Sigmoid colon (tissue), 7 donors: ENCODE results near the gene SIAE. TPM values are rescaled to one million over a fixed set of nuclear protein-coding genes. Genes with fewer than 3 reads are reported as not detected.

ENCODE experiments used
- DNase-seq: peaks from one replicate; pipeline ENCODE4 v3.0.0-alpha.2; 2019
- H3K27ac ChIP-seq, 4 donors: fragments of 200-600 bp; sonication (generic); one replicate each; pipeline ENCODE4 v1.5.1; 2016 to 2019; ENCODE audit warnings: mild to moderate bottlenecking in 1 of 4
- H3K27me3 ChIP-seq, 3 donors: fragments of 200-600 bp; sonication (generic); one replicate each; pipeline ENCODE4 v1.5.1; 2019; ENCODE audit warnings: mild to moderate bottlenecking in 1 of 3
- H3K36me3 ChIP-seq, 4 donors: fragments of 200-600 bp; sonication (generic); one replicate each; pipeline ENCODE4 v1.5.1; 2016 to 2019
- H3K4me1 ChIP-seq, 4 donors: fragments of 200-600 bp; sonication (generic); one replicate each; pipeline ENCODE4 v1.5.1; 2017 to 2019
- H3K4me3 ChIP-seq, 4 donors: fragments of 200-600 bp; sonication (generic); one replicate each; pipeline ENCODE4 v1.5.1; 2017 to 2019; ENCODE audit warnings: mild to moderate bottlenecking in 2 of 4, moderate library complexity in 1 of 4
- H3K9me3 ChIP-seq, 4 donors: fragments of 200-600 bp in 3 of 4; sonication (generic) in 3 of 4; one replicate each; pipeline versions ENCODE4 v1.5.1 to v1.6.1; 2013 to 2019
- CTCF ChIP-seq, 4 experiments: fragments of 450-650 bp in 3 of 4; fragments of 200-600 bp in 1 of 4; IDR thresholded peaks; one replicate each; pipeline ENCODE4 v1.5.1; 2016 to 2019; ENCODE audit warnings: antibody characterized with exemption in 4 of 4, mild to moderate bottlenecking in 3 of 4, moderate library complexity in 2 of 4
- EP300 ChIP-seq, 4 donors: sonication (generic); formaldehyde crosslinking; IDR thresholded peaks; one replicate each; pipeline ENCODE4 v1.6.1; 2017; ENCODE audit warnings: antibody characterized with exemption in 4 of 4
- POLR2A ChIP-seq, 2 donors: fragments of 450-650 bp; IDR thresholded peaks; one replicate each; pipeline ENCODE4 v1.6.1; 2016; ENCODE audit warnings: antibody characterized with exemption in 2 of 2, mild to moderate bottlenecking in 2 of 2, moderate library complexity in 2 of 2
- POLR2AphosphoS5 ChIP-seq, 4 donors: sonication (generic); formaldehyde crosslinking; IDR thresholded peaks; one replicate each; pipeline ENCODE4 v1.6.1; 2017; ENCODE audit warnings: antibody characterized with exemption in 4 of 4
- WGBS, 2 donors: extraction: QIAGEN DNeasy Blood & Tissue Kit; methylation state at CpG; one replicate each; pipeline ENCODE4 v1.1.7; 2013; 5-methylcytosine and 5-hydroxymethylcytosine counted together
- intact Hi-C: fragments of 100-400 bp; cut with DNase I; formaldehyde crosslinking; loops from one replicate; pipeline ENCODE4 v1.15.1; 2023
- polyA plus RNA-seq, 3 donors: library from polyadenylated mRNA; stranded (reverse); fragments of 200-250 nt; gene quantifications; one replicate each; pipeline ENCODE4 v1.2.3, GENCODE V29; 2013
- total RNA-seq, 4 donors: library from RNA; depleted of rRNA; stranded (reverse); fragments of >200 nt; gene quantifications; one replicate each; pipeline ENCODE4 v1.1.0, GENCODE V29; 2016
- donor health status: healthy with polysubstance abuse.
- donor health status: Bipolar disorder and iron deficiency.
- donor health status: healthy.

The SIAE gene
- total and polyA plus RNA-seq, 7 donors = 2.5 to 62.2 (median 7.2) TPM

GRCh38 chr11:124629961-124630360, 43.6 kb downstream of the SIAE start:
- Histone ChIP-seq H3K36me3 (peaks cover 19 to 93% (median 49%) of the 10 kb centered on the region in 4 donors), H3K9me3 (no peaks in the 10 kb centered on the region), H3K4me1 (peaks cover 0 to 10% (median under 1%) of the 10 kb centered on the region in 4 donors), H3K27me3 (no peaks in the 10 kb centered on the region), H3K4me3 (no peak overlapping the region), H3K27ac (no peak overlapping the region)
- WGBS, 2 donors = 74 to 85% methylated on average over 4 of the region's 4 CpGs
- TF ChIP-seq POLR2AphosphoS5 (IDR thresholded peaks at IDR 0.05) (no peak), CTCF (IDR thresholded peaks at IDR 0.05) (no peak), EP300 (IDR thresholded peaks at IDR 0.05) (no peak)
- DNase-seq = no peak
- intact Hi-C loops = no loop called here

GRCh38 chr11:124627546-124627945, 46.0 kb downstream of the SIAE start:
- no peaks in the 10 kb centered on the region for H3K27me3 ChIP-seq
- H3K9me3 ChIP-seq = no peaks in the 10 kb centered on the region
- H3K36me3 ChIP-seq = peaks cover 17 to 70% (median 40%) of the 10 kb centered on the region in 4 donors
- no peak overlapping the region for H3K27ac ChIP-seq
- H3K4me1 ChIP-seq = peaks cover 0 to 26% (median 16%) of the 10 kb centered on the region in 4 donors
- H3K4me3 ChIP-seq = no peak overlapping the region
- WGBS, 2 donors = 90 to 95% methylated on average over 5 of the region's 5 CpGs
- DNase-seq = no peak
- intact Hi-C loops = no loop called here
- TF ChIP-seq POLR2AphosphoS5 (IDR thresholded peaks at IDR 0.05) = no peak
- no peak for TF ChIP-seq CTCF (IDR thresholded peaks at IDR 0.05)
- no peak for TF ChIP-seq EP300 (IDR thresholded peaks at IDR 0.05)
- no peak for TF ChIP-seq POLR2A (IDR thresholded peaks at IDR 0.05)

- Histone ChIP-seq H3K27me3 (no peaks in the 10 kb centered on the region), H3K4me3 (no peak overlapping the region), H3K9me3 (no peaks in the 10 kb centered on the region), H3K36me3 (peaks cover 9 to 51% (median 21%) of the 10 kb centered on the region in 4 donors), H3K27ac (no peak overlapping the region), H3K4me1 (peaks cover 0 to 32% (median 19%) of the 10 kb centered on the region in 4 donors)
- TF ChIP-seq EP300 (IDR thresholded peaks at IDR 0.05) = no peak
- no peak for TF ChIP-seq CTCF (IDR thresholded peaks at IDR 0.05)
- TF ChIP-seq POLR2A (IDR thresholded peaks at IDR 0.05) = no peak
- no peak for TF ChIP-seq POLR2AphosphoS5 (IDR thresholded peaks at IDR 0.05)
- intact Hi-C loops = no loop called here
- 87 to 93% methylated on average over 3 of the region's 3 CpGs for WGBS, 2 donors
- no peak for DNase-seq
These were observed 47.9 kb downstream of the SIAE start for GRCh38 chr11:124625504-124626168.

GRCh38 chr11:124623861-124624525, 49.5 kb downstream of the SIAE start:
- no peak for DNase-seq
- TF ChIP-seq POLR2AphosphoS5 (IDR thresholded peaks at IDR 0.05) (no peak), POLR2A (IDR thresholded peaks at IDR 0.05) (no peak), EP300 (IDR thresholded peaks at IDR 0.05) (no peak), CTCF (IDR thresholded peaks at IDR 0.05) (no peak)
- H3K4me3 ChIP-seq = peak overlapping the region; percentile 77 to 98 (median 86)
- peak overlapping the region; percentile 92 to 95 (median 94) for H3K27ac ChIP-seq
- peaks cover 0 to 32% (median 19%) of the 10 kb centered on the region in 4 donors for H3K4me1 ChIP-seq
- WGBS, 2 donors = 55 to 65% methylated on average over 4 of the region's 4 CpGs
- intact Hi-C loops = loop anchor here (5.0 kb wide), 1 partner anchor 48 kb away; the partner anchor contains the start of genes SIAE and SPA17
- H3K27me3 ChIP-seq = no peaks in the 10 kb centered on the region
- H3K9me3 ChIP-seq = no peaks in the 10 kb centered on the region
- peaks cover 0 to 36% (median 17%) of the 10 kb centered on the region in 4 donors for H3K36me3 ChIP-seq
